ENCODE results near the gene KRTAP10-12. TPM values are rescaled to one million over a fixed set of nuclear protein-coding genes. Genes with fewer than 3 reads are reported as not detected.

Gene KRTAP10-12, protein sequence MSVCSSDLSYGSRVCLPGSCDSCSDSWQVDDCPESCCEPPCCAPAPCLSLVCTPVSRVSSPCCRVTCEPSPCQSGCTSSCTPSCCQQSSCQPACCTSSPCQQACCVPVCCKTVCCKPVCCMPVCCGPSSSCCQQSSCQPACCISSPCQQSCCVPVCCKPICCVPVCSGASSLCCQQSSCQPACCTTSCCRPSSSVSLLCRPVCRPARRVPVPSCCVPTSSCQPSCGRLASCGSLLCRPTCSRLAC
- not detected for total RNA-seq

DNA sequence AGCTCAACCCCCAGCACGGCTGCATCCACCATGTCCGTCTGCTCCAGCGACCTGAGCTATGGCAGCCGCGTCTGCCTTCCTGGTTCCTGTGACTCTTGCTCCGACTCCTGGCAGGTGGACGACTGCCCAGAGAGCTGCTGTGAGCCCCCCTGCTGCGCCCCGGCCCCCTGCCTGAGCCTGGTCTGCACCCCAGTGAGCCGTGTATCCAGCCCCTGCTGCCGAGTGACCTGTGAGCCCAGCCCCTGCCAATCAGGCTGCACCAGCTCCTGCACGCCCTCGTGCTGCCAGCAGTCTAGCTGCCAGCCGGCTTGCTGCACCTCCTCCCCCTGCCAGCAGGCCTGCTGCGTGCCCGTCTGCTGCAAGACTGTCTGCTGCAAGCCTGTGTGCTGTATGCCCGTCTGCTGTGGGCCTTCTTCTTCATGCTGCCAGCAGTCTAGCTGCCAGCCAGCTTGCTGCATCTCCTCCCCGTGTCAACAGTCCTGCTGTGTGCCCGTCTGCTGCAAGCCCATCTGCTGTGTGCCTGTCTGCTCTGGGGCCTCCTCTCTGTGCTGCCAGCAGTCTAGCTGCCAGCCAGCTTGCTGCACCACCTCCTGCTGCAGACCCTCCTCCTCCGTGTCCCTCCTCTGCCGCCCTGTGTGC, at the start of gene KRTAP10-12:
Gene KRTAP10-12, plus strand, starts transcription at position 1 of the 639 bp plus-strand sequence. Its CDS starts 30 bp downstream, at position 31.

DNA sequence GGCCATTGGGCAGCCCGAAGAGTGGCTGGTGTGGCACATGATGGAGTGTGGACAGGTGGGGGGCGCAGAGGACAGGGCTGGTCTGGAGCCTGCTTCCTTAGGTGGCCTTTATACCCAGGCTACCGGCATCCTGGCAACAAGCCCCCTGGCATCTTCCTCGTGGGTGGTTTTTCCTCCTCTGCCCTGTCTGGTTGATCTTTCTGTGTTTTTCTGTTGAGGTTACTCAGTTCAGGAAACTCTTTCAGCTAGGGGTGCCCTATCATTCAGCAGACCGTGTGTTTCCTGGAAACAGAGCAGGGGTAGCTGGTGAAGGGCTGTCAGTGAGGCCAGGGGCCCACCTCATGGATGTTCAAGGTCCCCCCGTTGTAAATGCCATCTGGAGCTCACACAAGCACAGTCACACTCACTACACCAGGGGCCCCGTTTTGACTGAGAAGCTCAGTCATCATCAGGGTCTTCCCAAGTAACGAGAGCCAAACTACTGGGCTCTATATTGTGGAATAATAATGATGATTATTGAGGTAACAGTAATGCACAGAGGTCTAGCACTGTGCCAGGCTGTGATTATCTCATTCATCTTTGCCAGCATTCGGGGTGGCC, 42.3 kb upstream of the KRTAP10-12 start, which contains the start of gene KRTAP12-4:
Gene KRTAP12-4, minus strand, starts transcription at position 84 of the 600 bp plus-strand sequence. Its CDS starts 45 bp downstream, at position 39.

DNA sequence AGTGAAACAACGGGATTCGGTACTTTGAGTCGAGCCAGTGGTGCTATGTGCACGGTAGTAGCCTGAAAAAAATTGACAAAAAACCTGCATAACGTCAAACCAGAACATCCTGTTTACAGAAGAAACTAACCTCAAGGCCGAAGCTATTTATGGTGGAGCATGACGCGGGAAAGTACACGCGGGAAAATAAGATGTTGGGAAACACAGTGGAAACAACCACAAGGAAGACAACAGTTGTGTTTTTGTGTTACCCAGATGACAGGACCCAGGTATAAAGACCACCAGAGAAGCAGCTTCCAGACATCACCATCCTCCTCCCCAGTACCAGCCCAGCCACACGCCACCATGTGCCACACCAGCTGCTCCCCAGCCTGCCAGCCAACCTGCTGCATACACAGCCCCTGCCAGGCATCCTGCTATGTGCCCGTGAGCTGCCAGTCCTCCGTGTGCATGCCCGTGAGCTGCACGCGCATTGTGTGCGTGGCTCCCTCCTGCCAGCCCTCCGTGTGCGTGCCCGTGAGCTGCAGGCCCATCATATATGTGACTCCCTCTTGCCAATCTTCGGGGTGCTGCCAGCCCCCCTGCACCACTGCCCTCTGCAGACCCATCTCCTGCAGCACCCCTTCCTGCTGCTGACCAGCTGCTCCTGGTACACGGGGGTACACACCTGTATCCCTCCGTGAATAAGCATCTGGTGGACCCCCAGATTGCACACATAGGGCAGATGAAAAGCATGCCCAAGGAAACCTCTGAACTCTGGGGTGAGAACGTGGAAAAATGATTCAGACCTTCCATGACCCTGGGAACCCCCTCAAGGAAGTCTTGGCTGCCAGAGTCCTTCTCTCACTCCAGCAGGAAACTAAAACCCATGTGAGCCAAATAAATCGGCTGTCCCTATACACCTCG, 39.1 kb upstream of the KRTAP10-12 start, which contains the start of gene KRTAP12-3:
Gene KRTAP12-3, plus strand, starts transcription at position 298 of the 906 bp plus-strand sequence. Its CDS starts 48 bp downstream, at position 346.

DNA sequence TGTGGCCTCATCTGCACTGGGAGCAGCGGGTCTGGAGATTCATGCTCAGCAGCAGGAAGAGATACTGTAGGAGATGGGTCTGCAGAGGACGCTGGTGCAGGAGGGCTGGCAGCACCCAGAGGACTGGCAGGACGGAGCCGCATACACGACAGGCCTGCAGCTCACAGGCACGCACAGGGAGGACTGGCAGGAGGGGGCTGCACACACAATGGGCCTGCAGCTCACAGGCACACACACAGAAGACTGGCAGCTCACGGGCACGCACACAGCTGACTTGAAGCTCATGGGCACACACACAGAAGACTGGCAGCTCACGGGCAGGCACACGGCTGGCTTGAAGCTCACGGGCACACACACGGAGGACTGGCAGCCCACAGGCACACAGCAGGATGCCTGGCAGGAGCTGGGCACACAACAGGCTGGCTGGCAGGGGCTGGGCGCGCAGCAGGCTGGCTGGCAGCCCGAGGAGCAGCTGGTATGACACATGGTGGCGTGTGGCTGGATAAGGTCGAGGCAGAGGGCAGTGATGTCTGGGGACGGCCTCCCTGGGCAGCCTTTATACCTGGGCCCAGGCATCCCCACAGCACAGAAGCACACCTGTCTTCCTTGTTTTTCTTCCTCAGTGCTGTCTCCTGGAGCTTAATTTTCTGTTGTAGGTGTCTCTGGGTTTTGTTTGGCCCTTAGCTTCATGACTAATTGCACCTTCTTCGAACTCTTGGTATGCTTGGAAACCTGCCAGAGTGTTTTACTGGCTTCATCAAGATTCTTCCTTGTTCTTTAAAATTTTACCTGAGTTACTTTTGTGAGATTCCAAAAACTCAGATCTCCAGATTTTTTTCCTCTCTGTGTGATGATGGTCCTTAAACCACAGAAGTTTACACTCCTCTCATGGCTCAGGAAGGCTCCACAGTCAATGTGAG, 30.3 kb upstream of the KRTAP10-12 start, which contains the start of gene KRTAP12-2:
Gene KRTAP12-2, minus strand, starts transcription at position 527 of the 920 bp plus-strand sequence. Its CDS starts 41 bp downstream, at position 486.

DNA sequence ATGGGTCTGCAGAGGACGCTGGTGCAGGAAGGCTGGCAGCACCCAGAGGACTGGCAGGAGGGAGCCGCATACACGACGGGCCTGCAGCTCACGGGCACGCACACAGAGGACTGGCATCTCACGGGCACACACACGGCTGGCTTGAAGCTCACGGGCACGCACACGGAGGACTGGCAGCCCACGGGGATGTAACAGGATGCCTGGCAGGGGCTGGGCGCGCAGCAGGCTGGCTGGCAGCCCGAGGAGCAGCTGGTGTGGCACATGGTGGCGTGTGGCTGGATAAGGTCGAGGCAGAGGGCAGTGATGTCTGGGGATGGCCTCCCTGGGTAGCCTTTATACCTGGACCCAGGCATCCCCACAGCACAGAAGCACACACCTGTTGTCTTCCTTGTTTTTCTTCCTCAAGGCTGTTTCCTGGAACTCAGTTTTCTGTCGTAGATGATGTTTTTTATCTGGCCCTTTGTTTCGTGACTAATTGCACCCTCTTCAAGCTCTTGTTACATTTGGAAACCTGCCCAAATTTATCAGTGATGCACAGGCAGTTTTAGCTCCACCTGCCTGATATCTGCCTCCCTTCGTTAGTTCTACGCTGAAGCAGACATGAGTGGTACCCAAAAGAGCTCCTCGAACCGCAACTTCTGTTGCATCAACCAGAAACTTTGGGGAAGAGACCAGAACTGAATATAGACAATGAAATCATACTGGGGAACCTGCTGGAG, 15.0 kb upstream of the KRTAP10-12 start, which contains the start of gene KRTAP12-1:
Gene KRTAP12-1, minus strand, starts transcription at position 303 of the 719 bp plus-strand sequence. Its CDS starts 40 bp downstream, at position 263.

DNA sequence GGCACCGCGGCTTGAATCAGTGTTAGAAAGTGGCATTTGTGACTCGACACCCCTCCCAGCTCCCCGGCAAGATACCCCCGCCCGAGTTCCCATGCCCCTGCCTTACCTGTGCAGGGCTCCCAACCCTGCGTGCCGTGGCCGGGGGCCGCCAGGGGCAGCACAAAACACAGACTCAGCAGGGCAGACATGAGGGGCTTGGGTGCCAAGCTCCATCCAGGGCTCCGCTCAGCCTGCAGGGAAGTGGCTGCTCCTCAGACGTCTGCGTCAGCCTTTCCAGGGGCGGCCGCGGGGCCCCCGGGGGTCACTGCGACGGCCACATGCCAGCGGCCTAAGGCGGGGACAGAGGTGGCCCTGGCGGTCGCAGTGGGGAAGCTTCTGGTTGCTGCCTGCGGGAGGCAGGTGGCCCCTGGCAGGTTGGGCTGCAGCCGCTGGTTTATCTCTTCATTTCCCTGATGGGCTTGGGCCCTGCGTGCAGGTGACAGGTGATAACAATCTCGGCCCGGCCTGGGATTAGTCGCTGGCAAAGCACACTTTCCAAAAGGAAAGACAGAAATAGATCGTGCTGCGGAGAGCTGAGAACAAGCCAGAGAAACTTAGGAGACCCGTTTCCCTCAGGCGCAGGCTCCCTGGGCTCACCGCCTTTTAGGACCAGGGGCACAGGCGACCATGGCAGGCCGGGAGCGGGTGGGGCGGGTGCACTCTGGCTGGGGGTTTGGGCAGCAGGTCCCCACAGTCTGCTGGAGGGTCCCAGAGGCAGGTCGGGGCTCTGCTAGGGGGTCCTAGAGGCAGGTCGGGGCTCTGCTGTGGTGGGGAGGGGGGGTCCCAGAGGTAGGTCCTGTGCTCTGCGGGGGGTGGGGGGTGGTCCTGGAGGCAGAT, 14.6 kb downstream of the KRTAP10-12 start, which contains the start of gene TSPEAR:
Gene TSPEAR, minus strand, starts transcription at position 246 of the 876 bp plus-strand sequence. Its CDS starts 58 bp downstream, at position 188.

Small RNAs within 50 kb of the gene (small RNA-seq; reads per million reads assigned to genes)
- gene KRTAP12-6P (ENCODE audit: low replicate concordance): not detected

Other genes with a start within 250 kb of the KRTAP10-12 start
- gene LRRC3, start 241.7 kb upstream of the KRTAP10-12 start, total RNA-seq: 4.0 TPM
- not detected for gene KRTAP10-1, start 157.0 kb upstream of the KRTAP10-12 start, total RNA-seq
- gene KRTAP10-2, start 145.7 kb upstream of the KRTAP10-12 start, total RNA-seq: not detected
- not detected for gene KRTAP10-3, start 138.4 kb upstream of the KRTAP10-12 start, total RNA-seq
- not detected for gene KRTAP10-4, start 123.4 kb upstream of the KRTAP10-12 start, total RNA-seq
- gene KRTAP10-5, start 116.6 kb upstream of the KRTAP10-12 start, total RNA-seq: not detected
- gene KRTAP10-6, start 104.7 kb upstream of the KRTAP10-12 start, total RNA-seq: not detected
- not detected for gene KRTAP10-7, start 96.6 kb upstream of the KRTAP10-12 start, total RNA-seq
- not detected for gene KRTAP10-8, start 85.1 kb upstream of the KRTAP10-12 start, total RNA-seq
- gene KRTAP10-9, start 70.1 kb upstream of the KRTAP10-12 start, total RNA-seq: not detected
- gene KRTAP10-10, start 59.8 kb upstream of the KRTAP10-12 start, total RNA-seq: not detected
- gene KRTAP10-11, start 50.8 kb upstream of the KRTAP10-12 start, total RNA-seq: not detected
- not detected for gene KRTAP12-4, start 42.5 kb upstream of the KRTAP10-12 start, total RNA-seq
- not detected for gene KRTAP12-3, start 39.2 kb upstream of the KRTAP10-12 start, total RNA-seq
- not detected for gene KRTAP12-2, start 30.2 kb upstream of the KRTAP10-12 start, total RNA-seq
- gene KRTAP12-1, start 15.0 kb upstream of the KRTAP10-12 start, total RNA-seq: not detected
- 0.53 TPM for gene TSPEAR, start 14.4 kb downstream of the KRTAP10-12 start, total RNA-seq
- 90.8 TPM for gene UBE2G2, start 104.6 kb downstream of the KRTAP10-12 start, total RNA-seq
- gene SUMO3, start 120.9 kb downstream of the KRTAP10-12 start, total RNA-seq: 54.2 TPM
- 235 TPM for gene PTTG1IP, start 176.5 kb downstream of the KRTAP10-12 start, total RNA-seq
- 39.2 TPM for gene ITGB2, start 223.7 kb downstream of the KRTAP10-12 start, total RNA-seq
- 14.3 TPM for gene SLX9, start 242.9 kb downstream of the KRTAP10-12 start, total RNA-seq